HCT116 (cell line): ENCODE measurements around the gene OSBPL1A. TPM values are rescaled to one million over a fixed set of nuclear protein-coding genes. Genes with fewer than 3 reads are reported as not detected.

ENCODE experiments used
- ATAC-seq: fragments of 200-7000 bp; cut with Tn5 transposase; 2 replicates; pipeline ENCODE4 v1.9.1; 2020; ENCODE audit warnings: mild to moderate bottlenecking, moderate library complexity
- BruUV-seq: library from RNA; stranded (reverse); fragments of 400-500 nt; replicated peaks from 2 replicates; lab custom pipeline; 2021; lab: Mats Ljungman, UMichigan
- CTCF ChIA-PET: fragments of 300-600 bp; sonication (Branson Sonifier 250); formaldehyde crosslinking; loops from one replicate; lab custom pipeline; 2021; ENCODE audit warnings: antibody characterized with exemption; lab: Charles Lee
- POLR2A ChIA-PET: fragments of 300-600, 350-600 bp; sonication (Branson Sonifier 250); formaldehyde crosslinking; loops from one replicate; lab custom pipeline; 2021; ENCODE audit warnings: antibody characterized with exemption; lab: Charles Lee
- RAD21 ChIA-PET, 2 experiments: fragments of 300-600 bp; sonication (Branson Sonifier 250); formaldehyde crosslinking; loops; one replicate each; lab custom pipeline; 2023; ENCODE audit warnings: low total read pairs in 2 of 2; ENCODE audit not compliant: uncharacterized antibody in 2 of 2, unreplicated experiment in 2 of 2, low non-redundant PET in 1 of 2; lab: Charles Lee
- DNase-seq: peaks from one replicate; pipeline ENCODE4 v3.0.0-alpha.2; 2010; ENCODE audit warnings: low read depth, low spot score
- H2AFZ ChIP-seq: fragments of 200-600 bp; shearing (Covaris generic), sonication (generic); 2 replicates; pipeline ENCODE4 v1.6.1; 2017; ENCODE audit warnings: low read depth, mixed run types, mixed read lengths, antibody characterized with exemption, low read length; ENCODE audit not compliant: poor library complexity, severe bottlenecking
- H3K27ac ChIP-seq: 2 replicates; pipeline ENCODE4 v1.5.1; 2012; ENCODE audit warnings: low read depth, low read length
- H3K27me3 ChIP-seq: fragments of 200-600 bp; sonication (generic); 2 replicates; pipeline ENCODE4 v1.6.1; 2016; ENCODE audit warnings: mixed run types, low read length, mixed read lengths; ENCODE audit not compliant: insufficient read depth
- H3K36me3 ChIP-seq, 2 experiments: fragments of 200-500 bp in 1 of 2; fragments of 200-600 bp in 1 of 2; sonication (Bioruptor generic) in 1 of 2; sonication (generic) in 1 of 2; 2 replicates each; pipeline versions ENCODE4 v1.5.1 to v1.6.1; 2014 to 2016; ENCODE audit warnings: low read length in 2 of 2, inconsistent platforms in 1 of 2, mixed read lengths in 1 of 2, mixed run types in 1 of 2; ENCODE audit not compliant: insufficient read depth in 2 of 2, control insufficient read depth in 1 of 2
- H3K4me1 ChIP-seq, 2 experiments: fragments of 200-600 bp in 1 of 2; sonication (generic) in 1 of 2; 2 replicates each; pipeline versions ENCODE4 v1.5.1 to v1.6.1; 2012 to 2017; ENCODE audit warnings: low read length in 2 of 2, inconsistent platforms in 1 of 2, mild to moderate bottlenecking in 1 of 2, mixed read lengths in 1 of 2, mixed run types in 1 of 2, moderate library complexity in 1 of 2; ENCODE audit not compliant: insufficient read depth in 2 of 2, control insufficient read depth in 1 of 2
- H3K4me2 ChIP-seq: fragments of 200-600 bp; sonication (generic); 2 replicates; pipeline ENCODE4 v1.6.1; 2017; ENCODE audit warnings: mixed run types, low read length, mixed read lengths
- H3K4me3 ChIP-seq, 2 experiments: fragments of 200-600 bp in 1 of 2; sonication (generic) in 1 of 2; replicated peaks in 1 of 2; 2 replicates each; pipeline ENCODE4 v1.5.1; 2011 to 2016; ENCODE audit warnings: low read length in 2 of 2, control low read depth in 1 of 2, low read depth in 1 of 2, mild to moderate bottlenecking in 1 of 2, mixed read lengths in 1 of 2, mixed run types in 1 of 2
- H3K79me2 ChIP-seq: fragments of 200-600 bp; sonication (generic); 2 replicates; pipeline ENCODE4 v1.6.1; 2017; ENCODE audit warnings: mild to moderate bottlenecking, mixed run types, low read length, moderate library complexity, mixed read lengths; ENCODE audit not compliant: insufficient read depth
- H3K9ac ChIP-seq: fragments of 200-600 bp; sonication (generic); 2 replicates; pipeline ENCODE4 v1.6.1; 2016; ENCODE audit warnings: low read length, mixed read lengths
- H3K9me2 ChIP-seq: fragments of 200-600 bp; sonication (generic), shearing (Covaris generic); 2 replicates; pipeline ENCODE4 v1.6.1; 2017; ENCODE audit warnings: mixed run types, mild to moderate bottlenecking, moderate library complexity; ENCODE audit not compliant: insufficient read depth
- H3K9me3 ChIP-seq, 2 experiments: fragments of 200-500 bp in 1 of 2; fragments of 200-600 bp in 1 of 2; sonication (Bioruptor generic) in 1 of 2; sonication (generic) in 1 of 2; 2 replicates each; pipeline ENCODE4 v1.6.1; 2014 to 2017; ENCODE audit warnings: low read length in 2 of 2, mixed read lengths in 2 of 2, inconsistent platforms in 1 of 2, low read depth in 1 of 2, mild to moderate bottlenecking in 1 of 2, mixed run types in 1 of 2, moderate library complexity in 1 of 2; ENCODE audit not compliant: control insufficient read depth in 1 of 2, insufficient read depth in 1 of 2
- H4K20me1 ChIP-seq: fragments of 200-600 bp; sonication (generic), shearing (Covaris generic); 2 replicates; pipeline ENCODE4 v1.6.1; 2017; ENCODE audit warnings: mixed run types, mild to moderate bottlenecking, moderate library complexity; ENCODE audit not compliant: insufficient read depth
- CTCF ChIP-seq, 3 experiments: fragments of 200-600 bp in 1 of 3; sonication (generic) in 1 of 3; IDR thresholded peaks in 2 of 3; conservative IDR thresholded peaks in 1 of 3; 2 replicates each; pipeline ENCODE4 v1.5.1; 2012 to 2017; ENCODE audit warnings: low read depth in 2 of 3, low read length in 2 of 3, antibody characterized with exemption in 1 of 3, borderline replicate concordance in 1 of 3, control low read depth in 1 of 3, mild to moderate bottlenecking in 1 of 3, mixed read lengths in 1 of 3, mixed run types in 1 of 3, moderate library complexity in 1 of 3; ENCODE audit not compliant: insufficient read depth in 1 of 3
- FOSL1 ChIP-seq: IDR thresholded peaks from 2 replicates; pipeline ENCODE4 v1.6.1; 2012; ENCODE audit warnings: low read depth
- JUND ChIP-seq: IDR thresholded peaks from 2 replicates; pipeline ENCODE4 v1.6.1; 2012
- POLR2A ChIP-seq: IDR thresholded peaks from 2 replicates; pipeline ENCODE4 v1.7.0; 2011; ENCODE audit warnings: borderline replicate concordance; ENCODE audit not compliant: insufficient read depth, insufficient read length; ENCODE audit errors: extremely low read depth
- POLR2AphosphoS5 ChIP-seq: IDR thresholded peaks from 2 replicates; pipeline ENCODE4 v1.6.1; 2011; ENCODE audit warnings: mild to moderate bottlenecking, low read depth, low read length, moderate library complexity
- RAD21 ChIP-seq: IDR thresholded peaks from 2 replicates; pipeline ENCODE4 v1.6.1; 2012; ENCODE audit warnings: low read depth, mild to moderate bottlenecking
- intact Hi-C: fragments of 100-400 bp; cut with micrococcal nuclease; formaldehyde crosslinking; loops from 2 replicates; pipeline ENCODE4 v1.10.0; 2022
- total RNA-seq: library from RNA; stranded (reverse); gene quantifications from one replicate; pipeline ENCODE4 v1.2.1, GENCODE V29; 2021; ENCODE audit not compliant: unreplicated experiment

Gene OSBPL1A
- total RNA-seq, 1 experiment from 2014 or later = 18.9 TPM

- Histone ChIP-seq H3K79me2 (peaks cover 34% of the 10 kb centered on the region), H3K27me3 (no peaks in the 10 kb centered on the region), H3K4me3 (no peak overlapping the region), H3K27ac (no peak overlapping the region), H3K36me3 (peaks cover 5 to 11% of the 10 kb centered on the region in 2 experiments; a peak in 1 of 4 replicates), H3K9me2 (no peaks in the 10 kb centered on the region), H2AFZ (no peak overlapping the region), H4K20me1 (no peaks in the 10 kb centered on the region), H3K9me3 (no peaks in the 10 kb centered on the region), H3K4me2 (no peak overlapping the region), H3K4me1 (peaks cover 5 to 21% of the 10 kb centered on the region in 2 experiments; a peak in 3 of 4 replicates), H3K9ac (no peak overlapping the region)
- BruUV-seq = no TSS peak
- intact Hi-C loops = loop anchor here (5.0 to 10.0 kb wide), 2 partner anchors 58 to 74 kb away; no protein-coding TSS in a partner anchor
- ChIA-PET CTCF (interaction anchor here (1.0 to 1.4 kb wide), 6 partner anchors 12 to 69 kb away, joined by 3 to 7 read pairs (median 5); no protein-coding TSS in a partner anchor), RAD21 (no interaction called here), POLR2A (interaction anchor here (1.0 kb wide), 2 partner anchors 9 to 32 kb away, joined by 3 to 4 read pairs; partner anchors contain the start of gene OSBPL1A)
- DNase-seq (no peak), ATAC-seq (no peak)
- no peak for TF ChIP-seq JUND
- no peak for TF ChIP-seq POLR2AphosphoS5
Observed at GRCh38 chr18:24429188-24429587, 31.6 kb upstream of the OSBPL1A start.

- no peak overlapping the region for H3K4me3 ChIP-seq
- peaks cover 5 to 11% of the 10 kb centered on the region in 2 experiments; a peak in 1 of 4 replicates for H3K36me3 ChIP-seq
- no peaks in the 10 kb centered on the region for H3K9me2 ChIP-seq
- no peak for ATAC-seq
- H2AFZ ChIP-seq = no peak overlapping the region
- TF ChIP-seq POLR2A (no peak), CTCF (IDR thresholded peaks at IDR 0.05 in 2 of 3, conservative IDR thresholded peaks at IDR 0.05 in 1 of 3; ENCODE audit: borderline replicate concordance in 1 of 3, insufficient read depth in 1 of 3, low read depth in 2 of 3, low read length in 2 of 3) (peak; percentile 28 to 64 (median 57); a peak in 4 of 6 replicates), RAD21 (peak; percentile 12; the same call in 1 of the 2 replicates), FOSL1 (no peak)
- H3K9ac ChIP-seq = no peak overlapping the region
- no TSS peak for BruUV-seq
- ChIA-PET RAD21 (no interaction called here), CTCF (interaction anchor here (0.7 to 1.4 kb wide), 9 partner anchors 12 to 69 kb away, joined by 3 to 7 read pairs (median 4); no protein-coding TSS in a partner anchor), POLR2A (interaction anchor here (0.6 to 1.0 kb wide), 3 partner anchors 9 to 32 kb away, joined by 3 to 4 read pairs (median 3); partner anchors contain the start of gene OSBPL1A)
- H3K4me1 ChIP-seq = peaks cover 5 to 21% of the 10 kb centered on the region in 2 experiments; a peak in 3 of 4 replicates
- H3K4me2 ChIP-seq = peak overlapping the region; percentile 70; the same call in 1 of the 2 replicates
- H3K79me2 ChIP-seq = peaks cover 31% of the 10 kb centered on the region
- H3K27me3 ChIP-seq = no peaks in the 10 kb centered on the region
- no peaks in the 10 kb centered on the region for H3K9me3 ChIP-seq
- H3K27ac ChIP-seq = no peak overlapping the region; the same call in 1 of the 2 replicates
- intact Hi-C loops = loop anchor here (5.0 to 10.0 kb wide), 2 partner anchors 59 to 74 kb away; no protein-coding TSS in a partner anchor
- no peaks in the 10 kb centered on the region for H4K20me1 ChIP-seq
- no peak for DNase-seq
Observed at GRCh38 chr18:24428709-24429108, 31.1 kb upstream of the OSBPL1A start.
